ENCODE results near the gene API5. TPM values are rescaled to one million over a fixed set of nuclear protein-coding genes. Genes with fewer than 3 reads are reported as not detected.

API5 gene
- total RNA-seq, 1 experiment from 2014 or later: 122 TPM

- no TSS peak for BruUV-seq (replicated peaks)
- Histone ChIP-seq H3K9me2 (ENCODE audit: insufficient read depth) (no peaks in the 10 kb centered on the region), H3K4me3 (replicated peaks in 1 of 2; ENCODE audit: low read depth in 1 of 2, low read length in 2 of 2) (no peak overlapping the region), H3K36me3 (ENCODE audit: control insufficient read depth in 1 of 2, insufficient read depth in 2 of 2, low read length in 2 of 2) (no peaks in the 10 kb centered on the region), H4K20me1 (ENCODE audit: insufficient read depth) (no peaks in the 10 kb centered on the region), H3K27ac (ENCODE audit: low read depth, low read length) (no peak overlapping the region), H3K79me2 (ENCODE audit: insufficient read depth, low read length) (no peaks in the 10 kb centered on the region), H3K27me3 (ENCODE audit: insufficient read depth, low read length) (peaks cover 3% of the 10 kb centered on the region; the same call in 1 of the 2 replicates), H3K9me3 (ENCODE audit: control insufficient read depth in 1 of 2, insufficient read depth in 1 of 2, low read depth in 1 of 2, low read length in 2 of 2) (no peaks in the 10 kb centered on the region), H2AFZ (ENCODE audit: low read depth, low read length, poor library complexity, severe bottlenecking) (no peak overlapping the region), H3K4me1 (ENCODE audit: control insufficient read depth in 1 of 2, insufficient read depth in 2 of 2, low read length in 2 of 2) (no peaks in the 10 kb centered on the region), H3K9ac (ENCODE audit: low read length) (no peak overlapping the region), H3K4me2 (ENCODE audit: low read length) (peak overlapping the region; percentile 9; the same call in 1 of the 2 replicates)
- ATAC-seq: peak; percentile 73
- POLR2A ChIA-PET: no interaction called here
- CTCF ChIA-PET: interaction anchor here (1.1 to 1.9 kb wide), 3 partner anchors 20 to 76 kb away, joined by 3 to 8 read pairs (median 4); partner anchors contain the start of genes API5 and TTC17
- intact Hi-C loops (cut with micrococcal nuclease): loop anchor here (2.0 kb wide), 1 partner anchor 1822 kb away; no protein-coding TSS in a partner anchor
- no peak for TF ChIP-seq CEBPB (IDR thresholded peaks at IDR 0.05; ENCODE audit: low read depth)
- peak; percentile 7 to 97 (median 85); a peak in 4 of 6 replicates for TF ChIP-seq CTCF (IDR thresholded peaks at IDR 0.05 in 2 of 3, conservative IDR thresholded peaks at IDR 0.05 in 1 of 3; ENCODE audit: borderline replicate concordance in 1 of 3, insufficient read depth in 1 of 3, low read depth in 2 of 3, low read length in 2 of 3)
- peak; percentile 63 for TF ChIP-seq RAD21 (IDR thresholded peaks at IDR 0.05; ENCODE audit: low read depth)
- no peak for TF ChIP-seq SP1 (IDR thresholded peaks at IDR 0.05; ENCODE audit: low read depth)
- no peak for TF ChIP-seq POLR2AphosphoS5 (IDR thresholded peaks at IDR 0.05; ENCODE audit: low read depth, low read length)
- TF ChIP-seq ELF1 (IDR thresholded peaks at IDR 0.05; ENCODE audit: borderline replicate concordance, low read depth): no peak
- no peak for TF ChIP-seq MAX (IDR thresholded peaks at IDR 0.05)
- DNase-seq (ENCODE audit: low read depth, low spot score): peak; percentile 22
- RAD21 ChIA-PET (ENCODE audit: low non-redundant PET in 1 of 2, low total read pairs in 2 of 2, uncharacterized antibody in 2 of 2, unreplicated experiment in 2 of 2): no interaction called here
Observed at GRCh38 chr11:43282607-43283440, 29.0 kb upstream of the API5 start.
